T-helper 1 cell (primary cell): ENCODE measurements around the gene PLEKHG4.

Source experiments
- DNase-seq, 5 donors: peaks; one replicate each; pipeline ENCODE4 v3.0.0-alpha.2; 2012 to 2020

PLEKHG4 gene

DNA sequence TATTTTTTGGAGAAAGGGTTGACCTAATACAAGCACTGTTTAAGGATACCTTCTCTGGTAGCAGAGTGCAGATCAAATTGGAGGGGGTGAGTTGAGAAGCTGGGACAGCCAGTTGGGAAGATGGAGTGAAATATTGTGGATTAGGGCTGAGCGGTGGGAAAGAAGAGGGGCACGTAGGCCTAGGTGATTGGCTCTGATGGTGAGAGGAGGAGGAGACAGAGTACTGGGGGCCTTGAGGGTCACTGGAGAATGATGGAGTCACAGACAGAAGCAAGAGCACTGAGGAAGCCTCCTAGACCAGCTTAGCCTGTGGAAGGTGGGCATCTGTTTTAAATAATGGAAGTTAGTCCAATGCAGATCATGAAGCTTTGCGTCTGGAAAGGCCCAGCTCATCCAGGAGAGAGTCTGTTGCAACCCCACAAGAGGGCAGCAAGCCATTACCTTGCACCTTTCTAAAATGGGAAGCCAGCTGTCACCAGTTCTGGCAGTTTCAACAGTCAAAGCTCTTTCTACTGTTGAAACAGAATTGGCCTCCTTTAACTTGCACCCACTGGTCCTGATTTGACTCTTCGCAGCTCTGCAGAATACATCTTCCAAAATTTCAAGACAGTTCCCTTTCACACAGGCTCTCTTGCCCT lies 18.8 kb upstream of the PLEKHG4 start:
- peak in 1 of 5 donors; percentile 34 for DNase-seq

DNA sequence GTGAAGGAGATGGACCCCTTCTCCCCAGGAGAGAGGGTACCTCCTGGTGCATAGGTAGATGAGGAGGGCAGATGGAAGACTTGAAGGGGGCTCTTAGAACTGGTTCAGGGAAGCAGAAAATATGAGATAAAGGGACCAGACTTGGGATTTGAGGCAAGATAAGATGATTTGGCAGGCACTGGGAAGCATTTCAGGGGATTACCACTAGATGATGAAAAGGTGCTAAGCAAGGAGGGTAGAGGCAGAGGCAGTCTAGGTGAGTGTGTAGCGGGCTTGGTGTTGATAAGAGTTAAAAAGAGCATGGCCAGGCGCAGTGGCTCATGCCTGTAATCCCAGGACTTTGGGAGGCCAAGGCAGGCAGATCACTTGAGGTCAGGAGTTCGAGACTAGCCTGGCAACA lies 16.1 kb upstream of the PLEKHG4 start:
- DNase-seq = no peak

DNA sequence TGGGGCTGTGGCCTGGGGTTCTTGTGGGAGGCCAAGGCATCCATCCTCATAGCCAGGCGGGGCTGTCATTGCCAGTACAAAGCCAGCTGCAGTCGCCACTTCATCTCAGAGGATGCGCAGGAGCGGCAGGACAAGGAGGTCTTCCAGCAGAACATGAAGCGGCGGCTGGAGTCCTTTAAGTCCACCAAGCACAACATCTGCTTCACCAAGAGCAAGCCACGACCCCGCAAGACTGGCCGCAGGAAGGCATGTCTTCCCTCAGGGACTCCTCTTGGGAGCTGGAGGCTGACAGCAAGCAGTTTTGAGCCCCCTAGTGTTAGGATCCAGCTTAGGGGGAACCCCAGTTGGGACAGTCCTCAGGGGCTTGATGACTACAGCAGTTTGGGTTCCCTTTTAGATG lies 15.1 kb upstream of the PLEKHG4 start:
- DNase-seq = no peak

DNA sequence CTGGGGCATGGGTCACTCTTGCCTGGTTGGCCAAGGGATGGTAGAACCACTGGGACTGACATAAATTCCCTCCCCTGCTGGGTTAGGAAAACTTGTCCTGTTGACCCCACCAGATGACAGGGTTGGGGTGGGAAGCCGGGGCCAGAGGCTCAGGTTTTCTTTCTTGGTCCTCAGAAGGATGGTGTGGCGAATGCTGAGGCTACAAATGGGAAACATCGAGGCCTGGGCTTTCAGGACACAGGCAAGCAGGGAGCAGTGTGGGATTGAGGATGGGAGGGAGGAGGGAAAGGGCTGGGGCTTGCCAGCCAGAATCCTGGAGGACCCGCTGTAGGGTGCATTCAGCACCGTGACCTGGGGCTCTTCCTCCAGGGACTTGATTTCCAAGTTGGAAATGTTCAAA lies 14.5 kb upstream of the PLEKHG4 start:
- no peak for DNase-seq

- DNase-seq = no peak
These were observed 13.5 kb upstream of the PLEKHG4 start for GRCh38 chr16:67265834-67266233.

- DNase-seq = no peak
These were observed 11.2 kb upstream of the PLEKHG4 start for GRCh38 chr16:67268136-67268579.

GRCh38 chr16:67269766-67270165 lies 9.6 kb upstream of the PLEKHG4 start:
- no peak for DNase-seq

DNA sequence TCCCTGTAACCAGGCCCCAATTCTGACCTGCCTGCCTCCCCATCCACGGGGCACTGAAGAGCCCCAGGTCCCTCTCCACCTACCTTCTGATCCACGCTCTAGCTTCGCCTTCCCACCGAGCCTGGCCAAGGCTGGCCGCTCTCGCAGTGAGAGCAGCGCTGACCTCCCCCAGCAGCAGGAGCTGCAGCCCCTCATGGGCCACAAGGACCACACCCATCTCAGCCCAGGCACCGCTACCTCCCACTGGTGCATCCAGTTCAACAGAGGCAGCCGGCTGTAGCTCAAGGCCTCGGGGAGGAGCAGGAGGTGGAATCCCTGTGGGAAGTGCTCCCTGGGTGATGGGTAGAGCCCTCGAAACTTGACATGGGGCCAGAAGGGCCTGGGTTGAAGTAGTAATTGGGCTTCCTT lies 8.4 kb upstream of the PLEKHG4 start:
- DNase-seq = no peak

GRCh38 chr16:67271446-67271845 lies 7.9 kb upstream of the PLEKHG4 start:
- DNase-seq = no peak

DNA sequence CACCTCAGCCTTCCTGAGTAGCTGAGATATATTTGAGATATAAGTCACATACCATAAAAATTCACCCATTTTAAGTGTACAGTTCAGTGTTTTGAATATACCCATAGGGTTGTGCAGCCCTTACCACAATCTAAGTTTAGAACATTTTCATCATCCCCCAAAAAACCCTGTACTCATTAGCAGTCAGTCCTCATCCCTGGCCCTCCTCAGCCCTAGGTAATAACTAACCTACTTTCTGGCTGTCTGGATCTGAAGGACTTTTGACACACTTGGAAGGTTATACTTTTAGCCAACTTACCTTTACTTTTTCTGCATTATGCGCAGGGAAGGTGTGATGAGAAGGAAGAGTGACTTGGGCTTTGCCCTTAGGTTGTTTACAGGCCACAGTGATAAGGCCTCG lies 4.0 kb upstream of the PLEKHG4 start:
- no peak for DNase-seq

DNA sequence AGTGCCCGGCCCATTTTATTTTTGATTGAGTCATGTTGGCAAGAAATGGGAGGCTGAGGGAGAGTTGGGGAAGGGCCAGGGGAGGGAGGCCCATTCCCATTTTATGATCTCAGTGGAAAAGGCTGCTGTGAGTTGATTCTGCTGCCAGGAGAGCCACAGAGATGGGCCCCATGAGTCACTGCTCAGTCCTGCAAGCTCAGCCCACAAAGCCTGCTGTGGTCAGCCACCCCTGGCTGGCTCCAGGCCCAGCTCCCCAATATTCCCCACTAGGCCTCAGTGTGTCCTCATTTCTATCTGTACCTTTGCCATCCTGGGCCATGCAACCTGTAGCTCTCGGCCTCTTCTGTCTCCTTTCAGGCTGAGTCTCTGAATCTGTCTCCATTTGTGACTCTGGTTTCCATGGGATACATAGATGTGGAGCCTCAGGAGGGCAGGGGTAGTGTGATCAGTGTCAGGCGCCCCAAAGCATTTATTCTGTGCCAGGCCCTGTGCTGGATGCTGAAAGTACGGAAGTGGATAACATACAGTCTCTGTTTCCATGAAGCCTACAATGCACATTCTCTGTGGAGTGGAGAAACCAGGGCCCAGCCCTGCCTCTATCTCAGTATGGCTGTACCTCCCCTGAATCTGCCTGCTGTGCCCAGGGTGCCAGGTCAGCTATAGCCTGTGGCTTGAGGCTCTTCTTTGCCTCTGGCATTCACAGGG lies 1.9 kb upstream of the PLEKHG4 start:
- no peak for DNase-seq

GRCh38 chr16:67277999-67278772 lies 1.1 kb upstream of the PLEKHG4 start:
- no peak for DNase-seq

DNA sequence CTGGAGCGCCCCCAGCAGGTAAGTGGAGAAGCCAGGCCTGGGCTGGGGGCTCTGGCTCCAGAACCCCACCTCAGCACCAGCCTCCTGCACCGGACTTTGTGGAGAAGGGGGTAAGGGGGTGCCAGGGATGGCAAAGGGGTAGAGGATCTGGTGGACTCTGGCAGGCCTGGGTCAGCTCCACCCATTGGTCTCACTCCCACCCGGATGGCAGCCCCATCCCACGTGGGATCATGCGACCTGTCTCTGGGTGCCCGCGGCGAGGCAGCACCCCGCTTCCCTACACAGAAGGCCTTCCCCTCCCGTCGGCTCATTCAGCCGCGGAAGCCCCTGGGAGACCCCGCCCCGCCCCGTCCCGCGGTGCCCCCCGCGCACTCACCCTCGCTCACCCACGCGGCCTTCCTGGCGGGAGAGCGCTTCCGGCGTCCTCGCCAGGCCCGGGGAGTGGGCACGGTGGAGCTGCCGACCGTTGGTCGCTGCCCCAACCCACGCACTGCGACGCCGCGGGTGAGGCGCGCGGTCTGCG lies 498 bp upstream of the PLEKHG4 start:
- DNase-seq = peak in 4 of 5 donors; percentile 25 to 52 (median 28)

DNA sequence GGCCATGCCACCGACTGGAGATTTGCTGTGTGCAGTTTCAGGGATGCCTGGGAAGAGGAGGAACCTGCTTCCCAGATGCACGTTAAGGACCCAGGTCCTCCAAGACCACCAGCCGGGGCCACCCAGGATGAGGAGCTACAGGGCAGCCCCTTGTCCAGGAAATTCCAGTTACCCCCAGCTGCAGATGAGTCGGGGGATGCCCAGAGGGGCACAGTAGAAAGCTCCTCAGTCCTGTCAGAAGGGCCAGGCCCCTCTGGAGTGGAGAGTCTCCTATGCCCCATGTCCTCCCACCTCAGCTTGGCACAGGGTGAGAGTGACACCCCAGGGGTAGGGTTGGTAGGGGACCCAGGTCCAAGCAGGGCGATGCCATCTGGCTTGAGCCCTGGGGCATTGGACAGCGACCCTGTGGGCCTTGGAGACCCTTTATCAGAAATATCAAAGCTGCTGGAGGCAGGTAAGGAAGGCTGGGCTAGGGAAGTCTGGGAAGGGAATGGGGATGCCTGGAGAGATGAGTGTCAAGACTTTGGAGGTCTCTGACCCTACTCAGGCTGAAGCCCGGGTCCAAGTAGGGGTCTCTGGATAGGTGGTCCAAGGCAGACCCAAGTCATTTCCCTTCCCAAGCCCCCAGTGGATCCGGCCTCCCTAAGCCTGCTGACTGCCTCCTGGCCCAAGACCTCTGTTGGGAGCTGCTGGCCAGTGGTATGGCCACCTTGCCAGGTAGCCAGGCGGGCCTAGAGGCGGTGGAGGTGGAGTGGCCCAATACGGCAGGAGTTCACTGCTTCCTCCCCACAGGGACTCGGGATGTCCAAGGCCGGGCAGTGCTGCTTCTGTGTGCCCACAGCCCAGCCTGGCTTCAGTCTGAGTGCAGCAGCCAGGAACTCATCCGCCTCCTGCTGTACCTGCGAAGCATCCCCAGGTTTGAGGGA lies 1.0 kb downstream of the PLEKHG4 start:
- DNase-seq = no peak

DNA sequence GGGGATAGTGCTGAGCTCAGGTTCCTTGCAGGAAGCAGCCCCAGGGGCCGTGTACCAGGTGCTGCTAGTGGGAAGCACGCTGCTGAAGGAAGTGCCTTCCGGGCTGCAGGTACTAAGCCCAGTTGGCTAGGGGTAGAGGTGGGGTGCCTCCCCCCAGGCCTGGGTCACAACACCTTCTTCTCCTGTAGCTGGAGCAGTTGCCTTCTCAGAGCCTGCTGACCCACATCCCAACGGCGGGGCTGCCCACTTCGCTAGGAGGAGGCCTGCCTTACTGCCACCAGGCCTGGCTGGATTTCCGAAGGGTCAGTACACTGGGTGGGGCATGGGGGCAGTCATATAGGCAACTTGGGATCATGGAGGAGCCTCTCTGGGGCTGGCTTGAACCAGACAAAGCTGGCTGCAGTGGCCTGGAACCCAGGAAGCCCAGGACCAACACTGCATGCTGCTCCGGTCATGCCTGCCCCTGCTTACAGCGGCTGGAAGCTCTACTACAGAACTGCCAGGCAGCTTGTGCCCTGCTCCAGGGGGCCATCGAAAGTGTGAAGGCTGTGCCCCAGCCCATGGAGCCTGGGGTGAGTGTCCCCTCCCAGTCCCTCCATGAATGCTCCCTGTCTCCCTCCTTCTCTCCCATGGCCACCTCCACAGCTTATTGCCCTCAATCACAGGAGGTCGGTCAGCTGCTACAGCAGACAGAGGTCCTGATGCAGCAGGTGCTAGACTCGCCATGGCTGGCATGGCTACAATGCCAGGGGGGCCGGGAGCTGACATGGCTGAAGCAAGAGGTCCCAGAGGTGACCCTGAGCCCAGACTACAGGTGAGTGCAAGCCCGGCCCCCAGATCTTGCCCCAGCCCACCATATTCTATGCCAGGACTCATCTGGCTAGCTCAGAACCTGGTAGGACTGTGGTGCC lies 2.5 kb downstream of the PLEKHG4 start:
- DNase-seq = no peak

- no peak for DNase-seq
These were observed 3.1 kb downstream of the PLEKHG4 start for GRCh38 chr16:67282447-67282805.

DNA sequence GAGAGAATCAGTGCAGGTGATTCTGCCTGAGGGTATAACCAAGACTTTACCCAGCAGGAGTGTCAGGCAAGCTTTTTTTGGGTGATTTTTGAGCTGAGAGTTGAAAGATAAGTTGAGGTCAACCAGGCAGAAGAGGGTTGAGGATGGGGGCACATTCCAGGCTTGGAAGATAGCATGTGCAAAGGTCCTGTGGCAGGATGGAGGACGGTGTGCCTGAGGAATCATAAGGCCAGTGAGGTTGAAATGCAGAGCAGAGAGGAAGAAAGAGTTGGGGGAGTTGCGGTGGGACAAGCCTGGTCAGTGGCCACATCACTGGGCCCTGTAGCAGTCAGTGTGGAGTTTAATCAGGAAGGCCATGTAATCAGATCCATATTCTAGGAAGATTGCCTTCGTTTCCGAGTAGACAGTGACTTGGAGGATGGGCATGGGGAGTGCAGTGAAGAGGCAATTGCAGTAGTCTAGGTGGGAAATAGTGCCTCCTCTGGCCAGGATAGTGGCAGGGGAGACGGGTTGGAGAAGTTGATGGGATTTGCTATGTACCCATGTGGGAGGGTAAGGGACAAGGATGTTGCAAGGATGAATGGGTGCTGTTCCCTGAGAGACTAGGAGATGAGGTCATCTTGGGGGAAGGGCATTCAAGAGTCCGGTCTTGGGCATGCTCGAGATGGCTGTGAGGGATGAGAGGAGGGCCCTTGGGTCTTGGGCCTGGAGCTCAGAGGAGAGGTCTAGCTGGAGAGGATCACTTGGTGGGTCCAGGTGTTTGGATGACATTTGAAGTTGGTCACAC lies 3.9 kb downstream of the PLEKHG4 start:
- no peak for DNase-seq

- DNase-seq = no peak
These were observed 4.7 kb downstream of the PLEKHG4 start for GRCh38 chr16:67283826-67284555.

- DNase-seq = no peak
These were observed 5.6 kb downstream of the PLEKHG4 start for GRCh38 chr16:67284699-67285646.
